NCI-H1417 treated with DMSO at 0.1 percent for 48 hours (cell line): ENCODE measurements around the gene GRIA2.
A peak's percentile ranks its signal among the peaks of the same experiment; 100 is the strongest.

Source experiments
- DNase-seq: peaks from one replicate; lab custom pipeline; 2025; lab: John Stamatoyannopoulos, UW

GRIA2 gene

DNA sequence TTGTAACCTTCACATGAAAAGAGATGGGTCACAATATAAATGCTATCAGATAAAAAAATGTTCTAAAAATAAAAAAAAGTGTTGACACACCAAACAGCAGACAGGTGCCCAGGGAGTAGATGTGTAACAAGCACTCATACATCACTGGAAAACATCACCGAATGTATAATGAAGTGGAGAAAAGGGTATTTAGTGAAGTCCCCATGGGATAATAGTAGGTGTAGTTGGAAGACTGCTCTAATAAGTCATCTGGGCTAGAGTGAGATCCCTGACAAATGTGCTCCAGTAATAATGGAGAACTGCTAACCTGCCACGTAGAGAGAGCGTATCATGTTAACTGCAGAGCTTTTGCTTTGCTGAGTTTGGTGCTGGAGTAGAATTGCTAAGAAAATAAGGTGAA, 152.0 kb downstream of the GRIA2 start:
- peak; percentile 71 for DNase-seq

GRCh38 chr4:157389741-157390140, 169.2 kb downstream of the GRIA2 start:
- DNase-seq = no peak

GRCh38 chr4:157405070-157405469, 184.5 kb downstream of the GRIA2 start:
- no peak for DNase-seq
